Jurkat, Clone E6-1 (cell line): Measurements from ENCODE around the gene PRKD1.

ENCODE experiments used
- DNase-seq: peaks from one replicate; pipeline ENCODE4 v3.0.0-alpha.2; 2011; ENCODE audit warnings: low read depth, low spot score
- H3K4me3 ChIP-seq: 2 replicates; pipeline ENCODE4 v1.5.1; 2011; ENCODE audit warnings: mild to moderate bottlenecking, low read length, control low read depth, moderate library complexity

The PRKD1 gene

DNA sequence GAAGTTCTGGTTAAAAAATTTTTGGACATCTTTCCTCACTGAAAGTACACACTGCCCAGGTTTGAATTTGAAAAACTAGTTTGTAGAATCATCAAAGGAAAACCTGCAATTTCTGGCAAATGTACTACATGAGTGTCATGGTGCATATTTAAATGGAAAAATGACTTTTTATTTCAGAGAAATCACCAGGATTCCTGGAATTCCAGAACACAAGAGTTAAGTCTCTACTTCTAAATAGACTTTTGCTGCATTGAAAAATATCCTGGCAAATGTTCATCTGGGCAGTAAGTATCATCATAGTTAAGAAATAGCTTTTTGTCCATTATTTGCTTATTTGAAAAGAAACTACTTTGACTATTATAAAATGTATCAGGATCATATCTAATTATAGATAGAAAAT, 275.1 kb downstream of the PRKD1 start:
- no peak overlapping the region for H3K4me3 ChIP-seq
- DNase-seq, result no peak

- no peak overlapping the region for H3K4me3 ChIP-seq
- DNase-seq, result no peak
These were observed 276.9 kb downstream of the PRKD1 start for GRCh38 chr14:29650554-29651269.

DNA sequence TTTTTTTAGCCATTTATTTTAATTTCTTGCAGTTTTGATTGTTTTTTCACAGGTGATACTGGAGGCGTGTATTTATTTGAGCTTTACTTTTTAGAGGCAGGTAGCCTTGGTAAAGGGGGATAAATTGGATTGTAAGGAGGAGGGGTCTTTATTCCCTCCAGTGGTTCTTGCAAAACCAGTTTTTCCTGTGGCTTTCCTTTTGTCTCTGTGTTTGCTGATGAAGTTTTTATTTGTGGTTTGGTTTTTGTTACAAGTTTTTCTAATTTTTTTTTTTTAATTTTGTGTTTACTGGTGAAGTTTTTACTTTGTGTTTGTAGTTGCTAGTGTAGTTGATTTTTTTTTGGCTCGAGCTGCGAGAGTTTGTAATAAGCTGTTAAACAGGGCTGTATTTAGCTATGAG, 278.5 kb downstream of the PRKD1 start:
- no peak for DNase-seq

GRCh38 chr14:29648045-29648444, 279.6 kb downstream of the PRKD1 start:
- no peak for DNase-seq
- H3K4me3 ChIP-seq, result no peak overlapping the region

More for the DNA sequence above, 278.5 kb downstream of the PRKD1 start:
- H3K4me3 ChIP-seq, result no peak overlapping the region

GRCh38 chr14:29645117-29645516, 282.5 kb downstream of the PRKD1 start:
- no peak for DNase-seq
- H3K4me3 ChIP-seq, result no peak overlapping the region

- DNase-seq, result no peak
These were observed 284.0 kb downstream of the PRKD1 start for GRCh38 chr14:29643433-29644211.

DNA sequence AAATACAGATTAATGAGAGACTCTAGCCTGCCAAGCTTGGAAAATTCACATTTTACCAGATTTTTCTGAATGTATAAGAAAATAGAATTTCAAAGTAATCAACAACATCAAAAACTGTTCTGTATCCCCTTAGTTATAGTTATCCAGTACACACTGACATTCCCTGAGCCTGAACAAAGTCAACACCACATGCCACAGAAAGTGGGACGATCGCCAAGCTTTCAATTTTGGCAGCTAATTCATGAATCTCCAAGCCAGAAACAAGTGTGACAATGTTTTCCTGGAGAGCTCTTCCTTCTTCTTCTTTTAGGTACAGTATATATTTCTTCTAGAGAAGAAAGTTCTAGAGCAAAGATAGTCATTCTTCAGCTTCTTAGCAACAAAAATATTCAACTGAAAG, 290.2 kb downstream of the PRKD1 start:
- no peak overlapping the region for H3K4me3 ChIP-seq
- DNase-seq, result no peak

More at GRCh38 chr14:29643433-29644211, 284.0 kb downstream of the PRKD1 start:
- H3K4me3 ChIP-seq, result no peak overlapping the region

GRCh38 chr14:29636870-29637269, 290.8 kb downstream of the PRKD1 start:
- DNase-seq, result no peak
- H3K4me3 ChIP-seq, result no peak overlapping the region

DNA sequence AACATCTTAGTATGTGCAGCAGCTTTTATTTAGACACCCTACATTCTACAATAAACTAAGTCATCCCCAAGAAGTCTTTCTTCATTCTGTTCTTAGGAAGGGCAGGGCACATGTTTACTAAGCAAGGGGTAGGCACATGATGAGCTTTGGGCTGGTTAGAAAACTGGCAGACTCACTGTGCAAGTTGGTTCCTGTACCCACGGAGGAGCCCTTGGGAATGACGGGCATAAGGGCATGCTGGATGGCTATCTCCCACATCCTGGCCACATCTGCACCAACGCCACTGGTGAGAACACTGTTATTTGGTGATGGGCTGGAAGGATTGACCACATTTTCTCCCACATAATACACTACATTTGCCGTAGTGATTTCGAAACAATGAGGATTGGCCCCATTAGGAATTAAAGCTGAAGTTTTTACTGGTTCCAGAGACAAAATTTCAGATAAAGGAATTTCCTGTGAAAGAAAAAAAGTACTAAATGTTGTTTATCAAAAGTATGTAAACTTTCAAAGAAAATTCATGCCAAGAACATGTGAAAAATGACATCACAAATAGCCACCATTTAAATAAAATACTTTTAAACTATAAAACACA, 297.0 kb downstream of the PRKD1 start:
- no peak for DNase-seq
- no peak overlapping the region for H3K4me3 ChIP-seq

DNA sequence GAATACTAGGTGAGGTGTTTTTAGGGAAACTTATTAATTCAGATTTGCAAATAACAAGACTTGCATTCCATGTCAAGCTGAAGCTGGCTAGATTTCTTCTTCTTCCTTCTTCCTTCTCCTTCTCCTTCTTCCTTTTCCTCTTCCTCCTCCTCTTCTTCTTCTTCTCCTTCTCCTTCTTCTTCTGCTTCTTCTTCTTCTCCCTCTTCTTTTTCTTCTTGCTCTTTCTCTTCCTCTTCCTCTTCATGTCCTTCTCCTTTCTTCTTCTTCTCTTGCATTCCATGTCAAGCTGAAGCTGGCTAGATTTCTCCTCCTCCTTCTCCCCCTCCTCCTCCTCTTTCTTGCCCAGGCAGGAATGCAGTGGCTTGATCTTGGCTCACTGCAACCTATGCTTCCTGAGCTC, 297.8 kb downstream of the PRKD1 start:
- H3K4me3 ChIP-seq, result no peak overlapping the region
- DNase-seq, result no peak

GRCh38 chr14:29627137-29627536, 300.5 kb downstream of the PRKD1 start:
- DNase-seq, result no peak
- H3K4me3 ChIP-seq, result no peak overlapping the region

DNA sequence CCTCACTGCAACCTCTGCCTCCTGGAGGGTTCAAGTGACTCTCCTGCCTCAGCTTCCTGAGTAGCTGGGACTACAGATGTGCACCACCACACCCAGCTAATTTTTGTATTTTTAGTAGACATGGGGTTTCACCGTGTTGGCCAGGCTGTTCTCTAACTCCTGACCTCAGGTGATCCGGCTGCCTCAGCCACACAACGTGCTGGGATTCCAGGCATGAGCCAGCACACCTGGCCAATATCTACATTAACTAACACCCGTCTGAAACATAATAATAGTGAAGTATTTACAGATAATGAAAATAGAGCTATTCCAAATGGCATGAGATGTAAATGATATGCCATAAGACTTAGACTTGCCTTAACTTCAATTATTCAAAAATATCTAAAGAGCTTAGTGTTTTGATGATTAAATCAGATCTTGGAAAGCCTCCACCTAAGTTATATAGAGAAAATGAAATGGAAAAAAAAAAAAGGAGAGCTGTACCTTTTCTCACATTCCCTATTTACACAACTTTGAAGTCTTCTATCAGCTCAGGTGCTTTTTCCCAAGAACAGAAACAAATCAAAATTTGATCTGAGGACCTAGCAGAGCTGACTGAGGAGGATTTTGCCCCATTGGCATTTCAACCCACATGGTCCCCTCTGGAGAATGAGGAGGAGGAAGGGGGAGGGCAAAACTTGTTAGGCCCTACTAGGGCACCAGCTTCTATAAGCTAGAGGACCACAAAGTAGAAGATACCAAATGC, 309.2 kb downstream of the PRKD1 start:
- H3K4me3 ChIP-seq, result no peak overlapping the region
- DNase-seq, result no peak

DNA sequence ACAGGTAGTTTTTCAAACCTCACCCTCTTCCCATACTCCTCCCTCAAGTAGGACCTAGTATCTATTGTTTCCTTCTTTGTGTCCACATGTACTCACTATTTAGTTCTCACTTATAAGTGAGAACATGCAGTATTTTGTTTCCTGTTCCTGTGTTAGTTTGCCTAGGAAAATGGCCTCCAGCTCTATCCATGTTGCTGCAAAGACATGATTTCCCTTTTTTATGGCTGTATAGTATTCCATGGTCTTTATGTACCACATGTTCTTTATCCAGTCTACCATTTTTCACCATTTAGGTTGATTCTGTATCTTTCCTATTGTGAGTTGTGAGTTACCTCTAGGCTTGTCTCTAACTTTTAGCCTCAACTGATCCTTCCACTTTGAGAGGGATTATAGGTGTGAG, 310.7 kb downstream of the PRKD1 start:
- no peak overlapping the region for H3K4me3 ChIP-seq
- no peak for DNase-seq

DNA sequence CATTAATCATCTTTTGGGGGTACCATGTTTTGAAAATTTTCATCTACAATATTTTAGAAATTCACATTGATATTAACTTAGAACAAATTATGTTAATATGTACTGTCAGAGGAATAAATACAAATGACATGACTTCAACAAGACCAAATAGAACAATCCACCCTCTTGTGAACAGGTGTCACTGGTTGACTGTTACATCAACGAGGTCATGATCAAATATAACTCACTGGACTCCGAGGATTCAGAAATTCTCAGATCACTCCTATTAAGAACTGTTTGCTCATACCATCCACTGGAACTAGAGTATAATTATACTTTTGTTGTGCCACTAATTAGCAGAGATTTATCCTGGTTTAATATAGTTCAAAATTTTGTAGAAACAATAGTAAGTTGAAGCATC, 318.8 kb downstream of the PRKD1 start:
- H3K4me3 ChIP-seq, result no peak overlapping the region
- DNase-seq, result no peak

- no peak overlapping the region for H3K4me3 ChIP-seq
- no peak for DNase-seq
These were observed 320.5 kb downstream of the PRKD1 start for GRCh38 chr14:29607169-29607568.

GRCh38 chr14:29603696-29604095, 324.0 kb downstream of the PRKD1 start:
- no peak for DNase-seq
- no peak overlapping the region for H3K4me3 ChIP-seq

- H3K4me3 ChIP-seq, result no peak overlapping the region
- DNase-seq, result no peak
These were observed 326.0 kb downstream of the PRKD1 start for GRCh38 chr14:29601616-29602015.

DNA sequence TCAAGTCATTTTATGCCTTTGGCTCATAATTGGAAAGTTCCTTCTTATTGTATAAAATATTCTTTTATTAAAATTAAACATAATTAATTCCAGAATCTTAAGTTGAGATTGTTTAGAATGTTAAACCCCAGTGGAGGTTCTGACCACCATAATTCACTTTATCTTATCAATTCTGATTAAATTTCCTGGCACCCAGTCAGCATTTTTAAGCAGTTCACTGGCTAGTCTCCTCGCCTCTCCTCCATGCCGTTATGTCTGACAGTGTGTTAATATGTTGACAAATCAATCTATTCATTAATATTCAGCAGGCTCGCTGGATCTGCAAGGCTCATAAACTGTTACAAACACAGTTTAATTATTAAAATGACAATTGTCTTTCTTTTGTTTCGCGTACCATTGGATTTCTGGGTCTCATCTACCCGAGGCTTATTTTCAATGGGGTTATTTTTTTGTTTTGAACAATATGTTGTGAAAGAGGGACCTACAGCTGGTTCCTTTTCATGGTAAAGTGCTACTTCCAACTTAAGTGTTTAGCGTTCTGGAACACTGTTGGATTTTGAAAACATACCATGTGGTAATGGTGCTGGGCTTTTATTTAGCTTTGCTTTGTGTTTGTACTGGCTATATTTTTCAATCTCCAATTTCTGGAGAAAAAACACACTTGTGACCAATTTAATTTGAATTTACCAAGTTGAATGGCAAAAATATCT, 339.7 kb downstream of the PRKD1 start:
- H3K4me3 ChIP-seq, result no peak overlapping the region
- DNase-seq, result no peak

DNA sequence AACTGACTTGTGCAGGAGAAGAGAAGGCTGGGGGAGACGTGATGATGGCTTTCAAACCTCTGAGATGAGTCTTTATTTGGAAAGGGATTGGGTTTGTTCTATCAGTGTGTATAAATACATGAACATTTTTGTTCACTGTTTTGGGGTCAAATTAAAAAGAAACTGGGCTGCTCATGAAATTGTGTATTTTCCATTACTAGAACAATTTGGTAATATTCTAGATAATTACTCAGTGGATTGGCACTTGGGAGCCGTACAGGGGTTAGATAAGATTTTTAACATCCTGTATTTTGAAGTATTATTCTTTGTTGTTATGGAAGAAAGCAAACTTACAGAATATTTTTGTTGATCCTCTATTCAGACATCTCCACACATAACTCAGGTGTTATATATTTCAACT, 340.6 kb downstream of the PRKD1 start:
- H3K4me3 ChIP-seq, result no peak overlapping the region
- no peak for DNase-seq
